Fibroblast of lung (primary cell): ENCODE data around the gene PITRM1. TPM values are rescaled to one million over a fixed set of nuclear protein-coding genes. Genes with fewer than 3 reads are reported as not detected.
A peak's percentile ranks its signal among the peaks of the same experiment; 100 is the strongest.

Experiments used
- DNase-seq, 2 donors: peaks; one replicate each; pipeline versions ENCODE4 v3.0.0 to v3.0.0-alpha.2; 2010; ENCODE audit warnings: low read depth in 2 of 2
- H2AFZ ChIP-seq: 2 replicates; pipeline ENCODE4 v1.5.1; 2012; ENCODE audit warnings: low read length, control low read depth, inconsistent platforms
- H3K27ac ChIP-seq: 2 replicates; pipeline ENCODE4 v1.5.1; 2011; ENCODE audit warnings: low read length, control low read depth; ENCODE audit not compliant: insufficient read depth
- H3K27me3 ChIP-seq: 2 replicates; pipeline ENCODE4 v1.5.1; 2011; ENCODE audit warnings: mild to moderate bottlenecking, low read length; ENCODE audit not compliant: control insufficient read depth, insufficient read depth
- H3K36me3 ChIP-seq: 2 replicates; pipeline ENCODE4 v1.5.1; 2011; ENCODE audit warnings: low read length; ENCODE audit not compliant: control insufficient read depth, insufficient read depth
- H3K4me1 ChIP-seq: 2 replicates; pipeline ENCODE4 v1.5.1; 2011; ENCODE audit warnings: low read length; ENCODE audit not compliant: control insufficient read depth, insufficient read depth; ENCODE audit errors: extremely low read depth
- H3K4me2 ChIP-seq: 2 replicates; pipeline ENCODE4 v1.5.1; 2011; ENCODE audit warnings: low read length, control low read depth; ENCODE audit not compliant: insufficient read depth; ENCODE audit errors: extremely low read depth
- H3K4me3 ChIP-seq, 4 experiments: fragments of 200-600 bp in 1 of 4; sonication (generic) in 1 of 4; replicated peaks in 1 of 4; 2 replicates each; pipeline ENCODE4 v1.5.1; 2011 to 2016; ENCODE audit warnings: low read length in 4 of 4, low read depth in 3 of 4, mild to moderate bottlenecking in 3 of 4, control low read depth in 2 of 4, inconsistent platforms in 1 of 4, mixed read lengths in 1 of 4; ENCODE audit not compliant: insufficient read depth in 1 of 4; ENCODE audit errors: control extremely low read depth in 1 of 4
- H3K79me2 ChIP-seq: 2 replicates; pipeline ENCODE4 v1.5.1; 2012; ENCODE audit warnings: mild to moderate bottlenecking, low read length, inconsistent platforms; ENCODE audit not compliant: control insufficient read depth, insufficient read depth
- H3K9ac ChIP-seq: 2 replicates; pipeline ENCODE4 v1.5.1; 2011; ENCODE audit warnings: mild to moderate bottlenecking, low read length, control low read depth; ENCODE audit not compliant: insufficient read depth
- H3K9me3 ChIP-seq: 2 replicates; pipeline ENCODE4 v1.5.1; 2012; ENCODE audit warnings: low read depth, low read length; ENCODE audit not compliant: control insufficient read depth, insufficient read depth
- H4K20me1 ChIP-seq: 2 replicates; pipeline ENCODE4 v1.5.1; 2011; ENCODE audit warnings: low read length; ENCODE audit not compliant: control insufficient read depth, insufficient read depth; ENCODE audit errors: extremely low read depth
- CTCF ChIP-seq, 2 donors: IDR thresholded peaks in 1 of 2; conservative IDR thresholded peaks in 1 of 2; 1 replicate in 1 of 2; 2 replicates in 1 of 2; pipeline ENCODE4 v1.5.1; 2011 to 2012; ENCODE audit warnings: low read length in 2 of 2, control low read depth in 1 of 2, inconsistent platforms in 1 of 2, low read depth in 1 of 2, mild to moderate bottlenecking in 1 of 2
- EZH2 ChIP-seq: IDR thresholded peaks from 2 replicates; pipeline ENCODE4 v1.5.1; 2012; ENCODE audit warnings: low read length, control low read depth, mild to moderate bottlenecking; ENCODE audit errors: missing control alignments
- polyA plus RNA-seq, 2 donors: library from polyadenylated mRNA; depleted of rRNA in 1 of 2; stranded (reverse) in 1 of 2; unstranded in 1 of 2; fragments of >200 nt; gene quantifications; 2 replicates each; pipeline ENCODE4 v1.2.1, GENCODE V29; 2011 to 2012; ENCODE audit warnings: missing spikeins in 1 of 2
- total RNA-seq: library from RNA; depleted of rRNA; stranded (reverse); fragments of >200 nt; gene quantifications from 2 replicates; pipeline ENCODE4 v1.2.1, GENCODE V29; 2014

Gene PITRM1
- total and polyA plus RNA-seq, 2 donors (not counting 1 experiment from before 2014, with no cell fraction given) = 53.1 to 73.7 TPM

GRCh38 chr10:3165196-3165595 lies 7.4 kb downstream of the PITRM1 start:
- Histone ChIP-seq H3K9me3 (no peaks in the 10 kb centered on the region), H3K4me2 (no peak overlapping the region), H3K79me2 (peaks cover 14% of the 10 kb centered on the region), H2AFZ (no peak overlapping the region), H3K36me3 (peaks cover 35% of the 10 kb centered on the region), H4K20me1 (no peaks in the 10 kb centered on the region), H3K9ac (no peak overlapping the region), H3K4me1 (no peaks in the 10 kb centered on the region), H3K27ac (no peak overlapping the region), H3K27me3 (no peaks in the 10 kb centered on the region), H3K4me3 (no peak overlapping the region)
- DNase-seq = no peak
- no peak for TF ChIP-seq CTCF (conservative IDR thresholded peaks at IDR 0.05 in 1 of 2, IDR thresholded peaks at IDR 0.05 in 1 of 2; ENCODE audit: low read depth in 1 of 2, low read length in 2 of 2)
- no peak for TF ChIP-seq EZH2

GRCh38 chr10:3163879-3164278 lies 8.7 kb downstream of the PITRM1 start:
- Histone ChIP-seq H3K9ac (no peak overlapping the region), H2AFZ (no peak overlapping the region), H3K4me1 (no peaks in the 10 kb centered on the region), H4K20me1 (no peaks in the 10 kb centered on the region), H3K4me3 (no peak overlapping the region), H3K36me3 (peaks cover 35% of the 10 kb centered on the region), H3K27ac (no peak overlapping the region), H3K79me2 (peaks cover 4% of the 10 kb centered on the region), H3K27me3 (no peaks in the 10 kb centered on the region), H3K9me3 (no peaks in the 10 kb centered on the region), H3K4me2 (no peak overlapping the region)
- no peak for TF ChIP-seq EZH2
- TF ChIP-seq CTCF (conservative IDR thresholded peaks at IDR 0.05 in 1 of 2, IDR thresholded peaks at IDR 0.05 in 1 of 2; ENCODE audit: low read depth in 1 of 2, low read length in 2 of 2) = no peak
- peak in 1 of 2 donors; percentile 24 for DNase-seq

GRCh38 chr10:3162533-3162932 lies 10.0 kb downstream of the PITRM1 start:
- Histone ChIP-seq H3K27me3 (no peaks in the 10 kb centered on the region), H3K79me2 (no peaks in the 10 kb centered on the region), H3K9me3 (no peaks in the 10 kb centered on the region), H3K36me3 (peaks cover 31% of the 10 kb centered on the region), H4K20me1 (no peaks in the 10 kb centered on the region), H3K9ac (no peak overlapping the region), H3K4me1 (no peaks in the 10 kb centered on the region), H2AFZ (no peak overlapping the region), H3K4me2 (no peak overlapping the region), H3K4me3 (no peak overlapping the region), H3K27ac (no peak overlapping the region)
- no peak for DNase-seq
- TF ChIP-seq CTCF (conservative IDR thresholded peaks at IDR 0.05 in 1 of 2, IDR thresholded peaks at IDR 0.05 in 1 of 2; ENCODE audit: low read depth in 1 of 2, low read length in 2 of 2) = peak in 1 of 2 donors; percentile 13
- TF ChIP-seq EZH2 = no peak
